ENCODE measurements around the gene JAG2.

Gene JAG2

DNA sequence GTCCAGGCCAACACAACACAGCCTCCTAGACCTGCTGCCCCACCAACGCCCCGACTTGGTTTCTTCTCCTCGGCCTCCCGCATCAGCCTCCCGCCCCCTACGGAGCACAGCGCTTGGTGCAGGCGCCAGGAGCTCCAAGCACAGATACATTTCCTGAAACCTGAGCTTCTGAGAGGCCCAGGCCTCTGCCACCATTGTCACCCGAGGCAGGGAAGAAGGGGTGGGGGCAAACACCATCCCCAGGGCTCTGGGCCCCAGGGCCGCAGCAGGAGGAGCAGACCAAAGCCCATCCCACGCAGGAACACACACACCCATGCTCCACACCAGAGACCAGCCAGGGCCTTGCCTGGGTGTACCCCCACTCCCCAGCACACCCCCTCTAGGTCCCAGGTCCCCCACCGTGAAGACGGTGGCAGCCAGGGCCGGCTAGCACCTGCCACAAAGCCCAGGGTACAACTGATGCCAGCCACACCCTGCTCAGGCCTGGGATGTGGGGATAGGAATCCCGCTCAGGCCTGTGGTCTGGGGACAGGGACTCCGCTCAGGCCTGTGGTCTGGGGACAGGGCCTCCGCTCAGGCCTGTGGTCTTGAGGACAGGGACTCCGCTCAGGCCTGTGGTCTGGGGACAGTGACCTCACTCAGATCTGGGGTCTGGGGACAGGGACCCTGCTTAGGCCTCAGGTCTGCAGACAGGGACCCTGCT lies 5.4 kb downstream of the JAG2 start:
- no peak for DNase-seq

DNA sequence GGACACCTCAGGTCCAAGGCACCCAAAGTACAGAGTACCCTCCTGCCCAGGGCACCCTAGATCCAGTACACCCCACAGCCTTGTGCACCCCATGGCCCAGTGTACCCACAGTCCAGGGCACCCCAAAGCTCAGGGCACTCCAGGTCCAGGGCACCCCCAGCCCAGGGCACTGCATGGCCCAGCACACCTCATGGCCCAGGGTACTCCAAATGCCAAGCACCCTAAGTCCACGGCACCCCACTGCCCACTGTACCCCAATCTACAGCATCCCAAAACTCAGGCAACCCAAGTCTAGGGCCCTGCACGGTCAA lies 6.0 kb downstream of the JAG2 start:
- DNase-seq, result no peak

DNA sequence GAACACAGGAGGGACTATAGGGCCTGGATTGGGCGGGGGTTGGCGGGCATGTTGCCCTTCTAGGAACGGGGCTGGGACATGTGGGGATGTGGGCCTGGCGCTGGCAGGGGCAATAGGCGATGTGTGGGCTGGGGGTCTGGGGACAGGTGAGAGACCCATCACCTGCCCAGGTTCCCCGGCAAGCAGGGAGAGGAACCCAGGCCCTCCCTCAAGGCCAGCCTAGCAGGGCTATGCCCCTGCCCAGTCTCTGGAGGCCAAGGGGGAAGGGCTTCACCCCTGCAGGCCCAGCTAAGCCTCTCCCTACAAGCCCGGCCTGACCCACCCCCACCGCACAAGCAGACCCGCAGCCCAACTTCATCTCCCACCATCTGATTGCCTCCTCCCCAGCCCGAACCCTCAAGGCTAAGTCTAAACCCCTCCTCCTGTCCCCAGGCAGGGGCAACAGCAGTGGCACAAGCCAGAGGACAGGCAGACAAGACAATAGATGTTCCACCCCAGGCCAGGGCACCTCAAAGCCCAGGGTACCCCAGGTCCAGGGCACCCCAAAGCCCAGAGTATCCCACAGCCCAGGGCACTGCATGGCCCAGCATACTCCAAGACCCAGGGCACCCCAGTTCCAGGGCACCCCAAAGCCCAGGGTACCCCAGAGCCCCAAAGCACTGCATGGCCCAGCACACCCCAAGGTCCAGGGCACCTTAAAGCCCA lies 6.5 kb downstream of the JAG2 start:
- no peak for DNase-seq

DNA sequence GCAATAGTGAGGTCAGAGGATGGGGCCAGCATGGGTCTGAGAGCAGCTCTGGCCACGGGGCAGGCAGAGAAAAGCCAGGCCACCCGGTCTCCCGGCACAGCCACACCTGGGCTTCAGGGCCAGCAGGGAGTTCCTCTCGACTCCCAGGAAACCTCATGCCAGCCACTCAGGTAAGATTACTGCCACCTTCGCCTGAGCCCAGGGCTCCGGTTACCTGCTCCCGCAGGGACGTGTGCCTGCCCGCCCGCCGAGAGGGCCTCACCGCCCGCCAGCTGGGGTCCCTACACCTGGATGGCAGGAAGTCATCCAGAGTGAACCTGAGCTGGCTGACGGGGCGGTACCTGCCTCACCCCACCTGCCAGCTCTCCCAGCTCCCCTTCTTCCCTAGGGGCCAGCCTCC lies 7.3 kb downstream of the JAG2 start:
- DNase-seq, result no peak

DNA sequence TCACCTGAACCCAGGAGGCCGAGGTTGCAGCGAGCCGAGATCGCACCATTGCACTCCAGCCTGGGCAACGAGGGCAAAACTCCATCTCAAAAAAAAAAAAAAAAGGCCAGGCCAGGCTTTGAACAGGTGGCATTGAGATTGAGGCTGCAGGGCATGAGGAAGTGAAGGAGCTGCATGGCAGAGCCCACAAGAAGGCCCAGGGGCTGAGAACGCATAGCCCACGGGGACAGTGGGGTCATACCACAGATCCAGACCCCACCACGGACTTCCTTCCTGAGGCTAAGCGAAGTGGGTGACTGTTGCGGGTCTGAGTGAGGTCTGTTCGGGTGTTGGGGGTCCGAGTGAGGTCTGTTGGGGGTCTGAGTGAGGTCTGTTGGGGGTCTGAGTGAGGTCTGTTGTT lies 7.8 kb downstream of the JAG2 start:
- DNase-seq, result no peak

DNA sequence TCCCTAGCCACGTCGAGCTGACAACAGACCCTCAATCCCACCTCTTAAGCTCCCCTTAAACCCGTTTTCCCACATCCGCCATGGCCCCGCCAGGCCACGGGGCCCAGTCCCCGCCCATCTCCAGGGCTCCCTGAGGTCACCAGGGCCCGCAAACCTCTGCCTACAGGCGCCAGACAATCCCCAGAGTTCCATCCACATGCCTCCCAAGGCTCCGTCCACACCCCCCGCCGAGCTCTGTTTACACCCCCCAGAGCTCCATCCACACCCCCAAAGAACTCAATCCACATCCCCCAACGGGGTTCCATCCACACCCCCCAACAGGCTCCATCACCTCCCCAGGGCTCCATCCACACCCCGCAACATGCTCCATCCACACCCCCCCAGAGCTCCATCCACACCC lies 9.2 kb downstream of the JAG2 start:
- DNase-seq, result no peak

DNA sequence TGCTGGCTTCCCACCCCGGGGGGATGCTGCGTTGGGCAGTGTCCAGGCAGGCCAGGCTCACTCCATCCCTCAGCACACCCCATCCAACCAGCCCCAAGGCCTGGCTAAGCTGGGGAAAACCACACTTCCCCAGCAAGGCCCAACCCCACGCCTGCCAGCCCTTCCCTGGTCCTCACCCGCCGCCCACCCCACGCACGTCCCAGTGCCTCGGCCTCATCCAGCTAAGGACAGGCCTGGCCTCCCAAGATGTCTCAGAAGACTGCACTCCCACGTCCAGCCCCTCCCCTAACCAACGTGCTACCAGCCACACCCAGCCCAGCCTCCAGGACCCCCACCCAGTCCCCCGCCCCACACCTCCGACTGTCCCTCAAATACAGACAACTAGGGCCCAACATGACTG lies 9.8 kb downstream of the JAG2 start:
- no peak for DNase-seq

DNA sequence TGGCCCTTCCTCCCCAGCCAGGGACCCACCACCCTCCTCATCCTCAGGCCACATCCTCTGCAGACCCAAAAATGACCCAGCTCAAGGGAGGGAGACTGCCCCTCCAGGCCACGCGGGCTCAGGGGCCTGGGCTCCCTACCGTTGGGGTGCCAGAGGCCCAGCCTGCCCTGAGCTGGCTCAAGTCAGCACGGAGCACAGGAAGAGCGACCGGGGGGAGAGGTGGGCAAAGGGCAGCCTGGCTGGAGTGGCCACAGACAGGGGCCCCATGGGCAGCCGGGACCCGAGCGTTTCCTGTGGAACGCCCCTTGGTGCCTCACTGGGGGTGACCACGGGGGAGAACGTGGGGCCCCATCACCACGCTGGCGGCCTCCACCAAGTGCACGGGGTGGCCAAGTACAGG lies 10.7 kb downstream of the JAG2 start:
- no peak for DNase-seq

DNA sequence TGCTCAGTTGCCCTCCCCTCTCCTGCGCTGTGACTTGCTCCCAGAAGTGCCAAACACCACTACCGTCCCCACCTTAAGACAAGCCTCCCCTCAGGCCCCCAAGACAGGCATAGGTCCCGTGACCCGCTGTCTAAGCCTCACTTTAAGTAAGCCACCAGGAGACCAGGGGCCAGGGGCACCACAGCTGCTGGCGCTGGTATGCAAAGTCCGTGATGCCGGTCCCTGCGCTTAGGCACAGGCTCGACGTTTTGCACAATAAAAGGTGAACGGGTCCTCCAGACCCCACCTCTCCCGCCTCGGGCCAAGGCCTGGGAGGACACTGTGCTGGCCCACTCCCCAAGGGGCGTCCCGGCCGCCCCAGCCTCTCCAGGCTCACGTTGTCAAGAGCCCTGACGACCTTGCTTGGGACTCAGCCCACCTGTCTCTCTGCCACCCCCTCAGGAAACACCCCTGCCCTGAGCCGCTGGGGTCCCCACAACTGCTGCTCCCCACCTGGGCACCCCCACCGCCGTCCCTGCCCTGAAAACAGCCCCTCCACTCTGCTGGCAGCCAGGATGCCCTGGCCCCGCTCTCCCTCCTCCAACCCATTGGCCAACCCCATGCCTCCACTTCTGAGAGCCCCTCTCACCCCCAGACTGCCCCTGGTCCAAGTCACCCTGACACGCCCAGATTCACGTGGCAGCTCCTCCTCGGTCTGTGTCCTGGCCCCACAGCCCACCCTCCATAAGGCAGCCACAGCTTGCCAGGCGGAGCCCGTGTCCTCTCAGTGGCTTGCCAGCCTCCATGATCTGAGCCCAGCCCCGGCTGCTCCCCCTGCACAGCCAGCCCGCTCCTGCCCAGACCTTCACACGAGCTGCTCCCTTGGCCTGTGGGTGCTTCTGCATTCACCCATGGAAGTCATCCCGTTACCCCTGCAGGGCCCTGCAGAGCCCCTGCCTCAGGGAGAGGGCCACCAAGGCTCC lies 11.9 kb downstream of the JAG2 start:
- no peak for DNase-seq

DNA sequence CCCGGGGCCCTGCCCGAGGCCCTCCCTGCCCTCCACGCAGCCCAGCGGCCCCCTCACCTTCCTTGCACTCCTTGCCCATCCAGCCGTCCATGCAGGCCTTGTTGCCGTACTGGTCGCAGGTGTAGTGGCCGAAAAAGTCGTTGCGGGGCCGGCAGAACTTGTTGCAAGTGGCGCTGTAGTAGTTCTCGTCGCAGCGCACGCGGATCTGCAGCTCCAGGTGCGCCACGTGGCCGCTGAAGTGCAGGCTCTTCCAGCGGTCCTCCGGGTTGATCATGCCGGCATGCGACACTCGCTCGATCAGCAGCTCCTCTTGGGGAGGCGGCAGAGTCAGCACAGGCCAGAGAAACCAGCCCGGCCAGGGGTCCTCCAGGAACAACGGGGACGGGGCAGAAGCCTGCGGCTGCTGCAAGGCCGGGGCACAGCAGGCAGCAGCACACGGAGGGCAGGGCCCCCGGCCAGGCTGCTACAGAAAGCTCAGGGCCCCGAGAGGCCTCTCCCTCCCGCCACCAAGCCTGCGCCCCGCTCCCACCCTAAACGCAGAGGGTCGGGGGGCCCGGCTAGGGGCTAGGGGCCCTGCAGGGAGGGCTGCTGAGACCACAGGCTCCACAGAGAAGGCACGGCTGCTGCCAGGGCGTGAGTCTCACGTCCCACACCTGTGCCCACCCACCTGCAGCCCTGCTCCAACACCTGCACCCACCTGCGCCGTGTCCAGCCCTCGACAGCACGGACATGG lies 12.7 kb downstream of the JAG2 start:
- no peak for DNase-seq

DNA sequence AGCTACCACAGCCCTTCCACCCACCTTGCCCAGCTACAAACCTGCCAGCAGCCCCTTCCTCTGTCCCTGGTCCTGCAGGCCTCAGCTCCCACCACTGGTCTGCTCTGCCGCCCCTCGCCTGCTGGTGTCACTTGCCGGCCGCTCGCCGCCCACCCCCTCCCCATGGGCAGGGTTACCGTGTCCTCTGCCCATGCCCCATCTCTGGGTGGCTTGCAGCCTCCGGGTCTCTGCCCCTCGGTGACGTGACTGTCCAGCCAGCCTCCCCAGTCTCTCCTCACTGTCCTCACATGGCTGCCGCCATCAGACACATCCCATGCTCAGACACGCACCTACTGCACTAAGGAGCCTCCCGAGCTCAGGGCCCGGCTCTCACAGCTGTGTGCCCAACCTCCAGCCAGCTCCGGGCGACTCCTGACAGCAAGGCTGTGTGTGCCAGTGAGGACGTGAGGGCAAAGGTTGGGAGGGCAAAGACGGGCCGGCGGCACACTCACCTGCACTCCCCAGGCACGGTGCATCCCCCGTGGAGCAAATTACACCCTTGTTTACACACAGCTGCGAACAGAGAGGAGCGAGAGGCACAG lies 13.4 kb downstream of the JAG2 start:
- DNase-seq, result no peak

DNA sequence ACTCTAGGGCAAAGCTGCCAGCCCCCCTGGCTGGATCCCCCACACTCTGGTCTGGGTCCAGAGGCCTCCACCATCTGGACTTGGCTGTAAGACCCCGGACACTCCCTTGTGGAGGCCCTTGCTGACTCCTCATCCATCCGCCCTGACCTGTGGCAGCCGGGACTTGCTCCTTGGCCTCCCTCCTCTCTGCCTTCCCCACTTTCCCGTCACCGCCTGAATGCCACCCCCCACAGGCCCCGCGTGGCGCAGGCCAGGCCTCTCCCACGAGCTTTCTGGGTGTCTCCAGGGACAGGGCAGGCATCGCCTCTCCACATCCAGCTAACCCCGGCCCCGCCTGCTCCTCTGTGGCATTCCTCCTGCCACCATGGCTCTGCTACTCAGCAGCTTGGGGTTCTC lies 14.1 kb downstream of the JAG2 start:
- DNase-seq, result no peak

DNA sequence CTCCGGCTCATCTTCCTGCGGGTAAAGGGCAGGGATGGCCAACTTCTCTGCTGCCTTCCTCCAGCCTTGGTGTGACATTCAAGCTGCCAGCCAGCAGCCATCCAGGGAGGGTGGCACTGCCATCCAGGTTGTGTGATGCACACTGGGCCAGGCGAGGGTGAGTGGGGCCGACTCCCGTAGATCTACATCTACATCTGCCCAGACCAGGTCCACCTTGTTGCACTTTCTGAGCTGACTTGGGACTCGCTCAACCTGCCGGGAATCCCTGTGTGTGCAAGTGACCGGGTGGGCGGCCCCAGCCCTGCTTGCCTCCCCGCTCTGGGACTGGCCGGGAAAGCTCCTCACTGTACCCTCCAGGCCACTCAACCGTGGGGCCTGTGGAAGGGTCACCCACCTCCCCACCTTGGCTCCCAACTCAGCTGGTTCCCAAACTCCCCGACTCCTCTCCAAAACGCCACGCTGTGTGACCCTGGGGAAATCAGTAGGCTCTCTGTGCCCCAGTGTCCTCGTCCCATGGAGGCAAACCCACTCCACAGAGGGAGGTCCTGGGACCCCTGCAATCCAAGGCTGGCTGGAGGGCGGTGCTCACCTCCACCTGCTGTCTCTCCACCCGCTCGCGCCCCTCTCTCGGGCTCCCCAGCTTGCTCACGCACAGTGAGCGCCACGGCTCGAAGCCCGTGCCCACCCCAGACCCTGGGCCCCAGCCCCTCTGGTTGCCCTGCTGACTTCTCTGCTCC lies 14.7 kb downstream of the JAG2 start:
- no peak for DNase-seq

DNA sequence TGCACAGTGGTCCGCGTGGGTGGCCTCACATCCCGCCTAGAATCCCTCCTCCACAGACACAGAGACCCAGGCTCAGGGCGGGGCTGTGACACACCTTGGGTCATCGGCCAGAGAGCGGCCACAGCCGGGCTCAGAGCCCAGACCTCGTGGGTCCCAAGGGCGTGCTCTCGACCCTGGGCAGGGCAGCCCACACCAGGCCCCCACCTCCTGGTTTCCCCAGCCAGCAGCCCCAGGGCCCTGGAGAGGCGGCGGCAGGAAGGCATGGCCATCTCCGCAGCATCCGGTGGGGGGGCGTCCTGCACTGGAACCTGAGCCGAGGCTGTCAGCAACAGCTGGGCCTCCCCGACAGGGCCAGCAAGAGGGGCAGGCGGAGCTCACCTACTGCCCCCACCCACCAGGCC lies 15.2 kb downstream of the JAG2 start:
- no peak for DNase-seq

DNA sequence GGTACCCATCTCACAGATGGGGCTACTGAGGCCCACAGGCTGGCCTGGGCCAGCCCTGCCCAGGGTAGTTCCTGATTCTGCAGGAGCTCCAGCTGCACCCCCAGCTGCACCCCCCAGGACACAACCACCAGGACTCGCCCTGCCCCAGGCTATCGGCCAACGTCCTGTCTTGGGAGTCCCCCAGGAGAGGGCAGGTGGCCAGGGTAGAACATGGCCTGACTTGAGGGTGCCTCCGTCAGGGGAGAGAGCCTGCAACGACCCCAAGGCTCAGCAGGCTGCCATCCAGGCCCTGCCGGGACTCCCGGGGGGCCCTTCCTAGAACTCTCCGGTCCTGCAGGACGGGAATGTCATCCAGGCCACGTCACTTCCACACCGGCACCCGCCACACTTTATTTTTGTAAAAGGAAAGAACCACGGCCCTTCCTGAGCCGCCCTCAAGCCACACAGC lies 15.8 kb downstream of the JAG2 start:
- DNase-seq, result no peak

DNA sequence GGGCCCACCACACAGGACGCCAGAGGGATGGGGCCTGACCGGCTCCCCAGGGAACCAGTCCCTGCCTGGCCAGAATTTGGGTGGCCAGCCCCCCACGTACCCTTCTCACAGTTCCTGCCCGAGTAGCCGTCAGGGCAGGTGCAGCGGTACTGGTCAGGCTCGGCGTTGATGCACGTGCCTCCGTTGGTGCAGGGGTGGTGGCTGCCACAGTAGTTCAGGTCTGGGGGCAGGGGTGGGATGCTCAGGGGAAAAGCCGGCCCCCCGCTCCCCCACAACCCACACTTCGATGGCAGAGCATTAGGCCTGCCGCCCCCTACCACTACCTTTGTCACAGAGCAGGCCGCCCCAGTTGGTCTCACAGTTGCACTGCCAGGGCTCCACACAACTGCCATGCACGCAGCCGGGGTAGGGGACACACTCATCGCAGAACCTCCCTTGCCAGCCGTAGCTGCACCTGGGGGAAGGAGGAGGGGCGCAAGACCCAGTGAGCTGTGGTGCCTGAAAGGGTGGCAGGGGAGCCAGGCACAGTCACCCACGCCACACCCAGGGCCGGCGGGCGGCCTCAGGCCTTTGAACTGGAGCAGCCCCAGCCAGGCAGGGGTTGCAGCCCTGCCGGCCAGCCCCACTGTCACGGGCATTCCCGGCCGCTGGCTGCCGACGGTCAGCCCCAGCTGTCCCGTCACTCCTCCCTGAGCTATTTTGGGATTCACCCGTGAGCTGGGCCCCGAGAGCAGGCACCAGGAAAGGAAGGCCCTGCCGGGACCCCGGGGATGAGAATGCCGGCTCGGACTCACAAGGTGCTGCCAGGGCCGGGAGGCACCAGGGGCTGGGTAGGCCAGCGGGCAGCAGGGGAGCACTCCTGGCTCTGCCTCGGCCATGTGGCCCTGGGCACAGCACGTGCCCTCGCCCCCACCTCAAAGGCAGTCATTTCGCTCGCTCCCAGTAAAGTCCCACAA lies 16.5 kb downstream of the JAG2 start:
- no peak for DNase-seq

DNA sequence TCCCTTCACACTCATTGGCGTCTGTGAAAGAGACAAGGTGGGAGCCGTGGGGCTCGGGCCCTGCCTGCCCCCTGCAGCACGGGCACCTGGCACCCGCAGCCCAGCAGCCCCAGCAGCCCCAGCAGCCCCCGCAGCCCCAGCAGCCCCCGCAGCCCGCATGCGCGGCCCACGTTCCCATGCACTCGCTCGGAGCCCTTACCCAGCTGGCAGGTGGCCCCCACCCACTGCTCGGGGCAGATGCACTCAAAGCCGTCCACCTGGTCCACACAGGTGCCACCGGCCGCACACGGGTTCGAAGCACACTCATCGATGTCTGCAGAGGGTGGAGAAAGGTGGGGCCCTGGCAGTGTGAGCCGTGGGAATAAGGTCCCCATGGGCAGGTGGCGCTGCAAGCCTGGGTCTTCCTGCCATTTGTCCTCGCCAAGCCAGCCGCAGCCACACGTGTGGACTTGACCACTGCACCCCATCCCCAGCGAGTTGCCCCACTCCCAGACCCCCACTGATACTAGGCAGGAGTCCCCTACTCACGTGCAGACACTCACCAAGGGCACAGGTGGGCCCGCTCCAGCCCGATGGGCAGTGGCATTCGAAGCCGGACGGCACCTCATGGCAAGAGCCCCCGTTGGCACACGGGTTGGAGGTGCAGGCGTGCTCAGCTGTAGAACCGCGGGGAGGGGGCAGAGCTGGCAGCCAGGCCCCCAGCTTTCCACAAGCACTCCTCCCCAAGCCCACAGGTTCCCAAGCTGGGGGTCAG lies 17.3 kb downstream of the JAG2 start:
- DNase-seq, result no peak

DNA sequence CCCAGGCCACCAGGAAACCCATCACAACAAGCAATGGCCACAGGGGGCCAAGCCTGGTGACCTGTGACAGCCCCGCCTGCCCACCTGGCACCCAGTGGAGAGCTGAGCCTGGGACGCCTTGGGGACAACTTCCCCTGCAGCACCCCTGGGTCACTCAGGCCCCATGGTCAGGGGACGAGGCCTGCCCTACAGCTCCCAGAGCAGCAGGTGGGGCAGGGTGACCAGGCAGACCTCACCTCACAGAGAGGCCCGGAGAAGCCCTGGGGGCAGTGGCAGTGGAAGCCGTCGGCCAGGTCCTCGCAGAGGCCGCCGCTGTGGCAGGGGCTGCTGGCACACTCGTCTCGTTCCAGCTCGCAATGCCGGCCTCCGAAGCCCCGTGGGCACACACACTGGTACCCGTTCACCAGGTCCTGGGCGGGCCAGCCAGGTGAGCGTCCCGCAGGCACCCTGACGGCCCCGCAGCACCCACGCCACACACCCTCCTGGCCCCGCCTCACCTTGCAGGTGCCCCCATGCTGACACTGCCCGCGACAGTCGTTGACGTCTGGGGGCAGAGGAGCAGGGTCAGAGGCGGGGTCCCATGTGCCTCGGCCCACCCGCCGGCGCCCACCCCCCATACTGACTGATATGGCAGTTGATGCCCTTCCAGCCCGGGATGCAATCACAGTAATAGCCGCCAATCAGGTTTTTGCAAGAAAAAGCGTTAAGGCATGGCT lies 18.1 kb downstream of the JAG2 start:
- no peak for DNase-seq

DNA sequence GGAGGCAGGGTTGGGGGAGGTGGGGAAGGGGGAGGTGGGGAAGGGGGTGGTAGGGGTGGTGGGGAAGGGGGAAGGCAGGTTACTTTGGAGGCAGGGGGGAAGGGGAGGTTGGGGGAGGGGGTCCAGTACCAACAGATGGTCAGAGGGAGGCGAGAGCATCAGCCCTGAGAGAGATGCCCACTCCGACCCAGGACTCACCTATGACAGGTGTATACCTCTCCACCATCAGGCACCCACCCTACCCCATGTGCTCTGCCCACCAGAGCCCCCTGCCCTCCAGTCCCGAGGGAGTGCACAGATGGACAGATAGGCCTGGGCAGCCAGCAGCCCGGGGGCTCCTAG lies 18.6 kb downstream of the JAG2 start:
- no peak for DNase-seq
